Esophagus (tissue), 2 donors: Measurements from ENCODE around the gene AOPEP. TPM values are rescaled to one million over a fixed set of nuclear protein-coding genes. Genes with fewer than 3 reads are reported as not detected.

Experiments used
- H3K27ac ChIP-seq, 2 donors: one replicate each; pipeline ENCODE4 v1.5.1; 2013; ENCODE audit warnings: low read depth in 2 of 2, mild to moderate bottlenecking in 2 of 2, inconsistent platforms in 1 of 2, low read length in 1 of 2, moderate library complexity in 1 of 2
- H3K27me3 ChIP-seq, 2 donors: one replicate each; pipeline ENCODE4 v1.6.1; 2013; ENCODE audit warnings: low read length in 2 of 2, control low read depth in 1 of 2, mild to moderate bottlenecking in 1 of 2; ENCODE audit not compliant: insufficient read depth in 2 of 2, control insufficient read depth in 1 of 2
- H3K36me3 ChIP-seq, 2 donors: one replicate each; pipeline ENCODE4 v1.6.1; 2013; ENCODE audit warnings: low read length in 1 of 2; ENCODE audit not compliant: control insufficient read depth in 2 of 2, insufficient read depth in 2 of 2
- H3K4me1 ChIP-seq, 2 donors: one replicate each; pipeline ENCODE4 v1.6.1; 2013; ENCODE audit warnings: low read length in 1 of 2; ENCODE audit not compliant: control insufficient read depth in 2 of 2, insufficient read depth in 2 of 2
- H3K4me3 ChIP-seq, 2 donors: one replicate each; pipeline ENCODE4 v1.5.1; 2013; ENCODE audit warnings: low read length in 2 of 2, mild to moderate bottlenecking in 2 of 2, low read depth in 1 of 2, moderate library complexity in 1 of 2
- H3K9me3 ChIP-seq, 2 donors: one replicate each; pipeline ENCODE4 v1.6.1; 2013; ENCODE audit warnings: mild to moderate bottlenecking in 2 of 2, low read depth in 1 of 2, low read length in 1 of 2, moderate library complexity in 1 of 2; ENCODE audit not compliant: control insufficient read depth in 2 of 2, insufficient read depth in 1 of 2
- WGBS, 2 donors: extraction: QIAGEN DNeasy Blood & Tissue Kit; methylation state at CpG; one replicate each; pipeline ENCODE4 v1.1.7; 2013; 5-methylcytosine and 5-hydroxymethylcytosine counted together
- polyA plus RNA-seq, 2 donors: library from polyadenylated mRNA; stranded (reverse); fragments of 200-250 nt; gene quantifications; one replicate each; pipeline ENCODE4 v1.2.3, GENCODE V29; 2013
- donor health status: healthy with polysubstance abuse.
- donor health status: Bipolar disorder and iron deficiency.

AOPEP gene
- polyA plus RNA-seq, 2 donors = 99.6 to 111 TPM

DNA sequence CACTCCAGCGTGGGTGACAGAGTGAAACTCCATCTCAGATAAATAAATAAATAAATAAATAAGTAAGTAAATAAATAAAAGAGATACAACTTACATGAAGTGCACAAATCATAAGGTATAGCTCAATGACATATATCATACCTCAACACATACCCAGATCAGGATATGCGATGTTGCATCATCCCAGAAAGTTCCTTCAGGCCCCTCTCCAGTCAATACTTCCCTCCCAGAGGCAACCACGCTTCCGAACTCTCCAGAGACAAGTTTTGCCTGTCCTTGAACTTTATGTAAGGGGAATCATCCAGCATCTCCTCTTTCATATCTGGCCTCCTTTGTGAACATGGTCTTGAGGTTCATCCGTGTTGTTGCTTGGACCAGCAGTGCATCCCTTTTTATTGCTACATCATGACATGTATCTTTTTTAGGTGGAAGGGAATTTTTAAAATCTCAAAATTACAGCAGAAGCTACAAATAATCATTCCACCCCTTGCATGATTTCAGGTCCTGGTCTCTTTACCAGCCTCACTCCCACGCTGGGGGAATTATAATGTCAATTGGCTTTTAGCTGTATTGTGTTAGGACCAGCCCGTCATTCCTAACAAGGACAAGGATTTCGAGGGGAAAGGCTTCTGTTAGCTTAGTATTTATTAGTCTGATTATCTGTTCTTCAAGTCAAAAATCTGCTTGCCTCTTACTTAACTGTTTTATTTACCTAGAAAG lies 32.9 kb upstream of the AOPEP start:
- H3K9me3 ChIP-seq = no peaks in the 10 kb centered on the region
- 75 to 82% methylated on average over 8 of the region's 8 CpGs for WGBS, 2 donors
- H3K4me1 ChIP-seq = no peaks in the 10 kb centered on the region
- H3K36me3 ChIP-seq = no peaks in the 10 kb centered on the region
- H3K4me3 ChIP-seq = no peak overlapping the region
- H3K27me3 ChIP-seq = no peaks in the 10 kb centered on the region
- H3K27ac ChIP-seq = no peak overlapping the region

DNA sequence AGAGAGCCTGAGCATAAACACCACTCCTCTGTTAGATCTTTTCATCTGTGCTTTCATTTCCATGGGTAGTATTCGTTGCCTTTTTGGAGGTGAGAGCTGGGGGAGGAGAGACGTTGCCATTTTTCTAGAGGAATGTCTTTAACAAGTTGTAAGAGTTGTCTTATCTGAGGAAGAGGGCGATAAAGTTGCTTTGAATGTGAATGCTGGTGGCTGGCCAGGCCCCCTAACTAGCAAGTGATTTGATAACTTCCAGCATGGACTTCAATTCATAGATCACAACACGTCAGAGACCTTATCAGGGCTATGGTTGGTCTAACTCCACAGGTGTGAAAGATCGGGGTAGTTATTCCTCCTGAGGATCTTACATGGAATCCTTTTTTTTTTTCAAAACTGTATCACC lies 30.0 kb upstream of the AOPEP start:
- 84 to 90% methylated on average over 5 of the region's 5 CpGs for WGBS, 2 donors
- Histone ChIP-seq H3K36me3 (no peaks in the 10 kb centered on the region), H3K27ac (no peak overlapping the region), H3K27me3 (no peaks in the 10 kb centered on the region), H3K9me3 (no peaks in the 10 kb centered on the region), H3K4me1 (no peaks in the 10 kb centered on the region), H3K4me3 (no peak overlapping the region)

DNA sequence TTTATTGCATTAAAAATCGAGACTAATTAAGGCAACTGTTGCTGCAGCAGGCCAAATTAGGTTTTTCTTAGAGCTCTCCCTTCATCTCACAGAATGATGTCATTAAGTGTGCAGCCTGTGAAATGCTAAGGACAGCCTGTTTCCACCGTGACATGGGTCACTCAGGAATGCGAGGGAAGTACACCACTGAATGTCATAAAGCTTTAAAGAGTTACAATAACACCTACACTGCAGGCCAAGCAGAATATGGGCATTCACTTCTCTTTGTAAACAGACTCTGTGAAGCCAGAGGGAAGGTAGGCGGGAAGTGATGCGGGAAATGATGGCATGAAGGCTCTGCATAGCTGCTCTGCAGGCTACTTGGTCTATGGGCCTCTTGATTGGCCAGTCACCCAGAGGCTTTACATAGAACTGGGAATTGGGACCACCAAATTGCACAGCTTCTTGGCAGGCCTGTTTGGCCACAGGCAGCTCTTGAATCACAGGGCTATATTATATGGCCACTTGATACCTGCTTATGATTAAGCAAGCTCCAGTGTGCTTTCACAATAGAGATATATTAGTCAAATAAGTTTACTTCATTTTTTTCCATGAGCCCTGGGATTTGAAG lies 28.4 kb upstream of the AOPEP start:
- WGBS, 2 donors = 75 to 79% methylated on average over 5 of the region's 5 CpGs
- Histone ChIP-seq H3K36me3 (no peaks in the 10 kb centered on the region), H3K4me3 (no peak overlapping the region), H3K27me3 (no peaks in the 10 kb centered on the region), H3K4me1 (no peaks in the 10 kb centered on the region), H3K27ac (no peak overlapping the region), H3K9me3 (no peaks in the 10 kb centered on the region)

DNA sequence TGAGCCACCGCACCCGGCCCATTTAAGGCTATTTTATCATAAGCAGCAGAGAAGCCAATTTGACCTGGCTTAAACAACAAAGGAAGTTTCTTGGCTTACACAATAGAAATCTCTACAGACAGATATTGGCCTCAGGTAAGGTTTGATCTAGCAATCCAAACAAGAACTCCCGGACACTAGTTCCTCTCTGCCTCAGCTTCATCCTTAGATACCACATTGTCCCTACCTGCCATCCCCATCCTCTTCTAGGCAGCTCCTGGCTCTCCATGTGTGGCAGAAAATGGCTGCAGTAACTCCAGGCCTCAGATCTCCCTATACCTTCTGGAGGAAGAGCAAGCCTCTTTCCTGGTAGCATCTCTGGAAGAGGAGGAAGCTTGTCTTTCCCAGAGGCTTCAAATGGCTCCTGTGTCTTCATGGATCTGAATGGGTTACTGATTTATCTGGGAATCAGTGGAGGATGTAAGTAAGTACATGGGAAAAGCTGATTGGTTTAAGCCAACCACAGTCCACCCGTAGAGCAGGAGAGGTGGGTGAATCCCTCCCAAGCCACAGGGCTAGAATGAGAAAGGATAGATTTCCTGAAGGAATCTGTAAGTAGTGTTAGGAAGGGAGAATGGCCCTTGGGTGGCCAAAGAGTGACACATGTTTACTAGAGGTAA lies 26.7 kb upstream of the AOPEP start:
- 84 to 86% methylated on average over 4 of the region's 4 CpGs for WGBS, 2 donors
- Histone ChIP-seq H3K27ac (no peak overlapping the region), H3K9me3 (no peaks in the 10 kb centered on the region), H3K4me1 (no peaks in the 10 kb centered on the region), H3K27me3 (no peaks in the 10 kb centered on the region), H3K36me3 (no peaks in the 10 kb centered on the region), H3K4me3 (no peak overlapping the region)

DNA sequence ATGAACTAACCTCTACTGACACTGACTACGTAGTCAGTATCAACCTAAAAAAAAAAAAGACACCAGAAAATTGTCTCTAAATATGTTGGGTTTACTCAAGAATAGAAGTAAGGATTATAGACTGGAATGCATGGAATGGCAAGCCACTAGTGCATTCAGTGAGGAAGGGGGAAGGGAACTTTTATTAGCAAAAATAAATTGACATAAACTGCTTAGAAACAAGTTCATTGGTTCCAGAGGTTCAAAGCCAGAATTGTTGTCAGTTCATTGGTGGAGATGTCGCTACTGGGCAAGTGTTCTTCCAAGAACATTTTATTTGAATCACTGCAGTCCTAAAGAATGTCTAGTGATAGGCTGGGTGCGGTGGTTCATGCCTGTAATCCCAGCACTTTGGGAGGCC lies 26.1 kb upstream of the AOPEP start:
- Histone ChIP-seq H3K9me3 (no peaks in the 10 kb centered on the region), H3K27ac (no peak overlapping the region), H3K4me1 (no peaks in the 10 kb centered on the region), H3K36me3 (no peaks in the 10 kb centered on the region), H3K27me3 (no peaks in the 10 kb centered on the region), H3K4me3 (no peak overlapping the region)
- 84 to 93% methylated on average over 3 of the region's 3 CpGs for WGBS, 2 donors

DNA sequence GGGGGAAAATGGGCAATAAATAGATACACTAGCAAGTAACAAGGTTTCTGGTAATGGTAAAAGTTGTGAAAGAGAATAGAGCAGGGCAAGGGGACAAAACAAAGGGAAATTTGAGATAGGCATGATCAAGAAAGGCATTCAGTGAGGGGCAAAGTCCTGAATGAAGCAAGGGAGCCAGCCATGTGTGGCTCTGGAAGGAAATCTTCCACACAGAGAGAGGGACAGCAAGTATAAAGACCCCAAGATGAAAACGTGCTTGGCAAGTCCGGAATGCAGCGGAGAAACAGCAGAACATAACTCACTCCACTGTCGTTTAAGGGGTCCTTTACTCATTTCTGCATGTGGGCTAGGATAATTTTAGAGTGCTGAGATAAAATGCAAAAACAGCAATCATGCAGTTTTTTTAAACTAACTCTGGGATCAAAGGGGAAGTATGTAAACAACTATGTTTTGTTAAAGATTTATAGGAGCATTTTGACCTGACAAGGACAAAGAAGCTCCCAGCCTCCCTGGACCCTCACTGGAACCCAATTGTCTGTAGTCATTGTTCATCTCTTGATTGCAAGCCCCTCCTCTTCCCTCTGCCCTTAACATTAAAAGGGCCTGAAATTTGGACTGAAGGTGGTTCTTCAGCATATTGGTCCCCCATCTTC lies 22.9 kb upstream of the AOPEP start:
- no peaks in the 10 kb centered on the region for H3K4me1 ChIP-seq
- no peak overlapping the region for H3K4me3 ChIP-seq
- no peaks in the 10 kb centered on the region for H3K27me3 ChIP-seq
- H3K9me3 ChIP-seq = no peaks in the 10 kb centered on the region
- H3K27ac ChIP-seq = no peak overlapping the region
- H3K36me3 ChIP-seq = no peaks in the 10 kb centered on the region
- 56 to 63% methylated on average over 4 of the region's 4 CpGs for WGBS, 2 donors

DNA sequence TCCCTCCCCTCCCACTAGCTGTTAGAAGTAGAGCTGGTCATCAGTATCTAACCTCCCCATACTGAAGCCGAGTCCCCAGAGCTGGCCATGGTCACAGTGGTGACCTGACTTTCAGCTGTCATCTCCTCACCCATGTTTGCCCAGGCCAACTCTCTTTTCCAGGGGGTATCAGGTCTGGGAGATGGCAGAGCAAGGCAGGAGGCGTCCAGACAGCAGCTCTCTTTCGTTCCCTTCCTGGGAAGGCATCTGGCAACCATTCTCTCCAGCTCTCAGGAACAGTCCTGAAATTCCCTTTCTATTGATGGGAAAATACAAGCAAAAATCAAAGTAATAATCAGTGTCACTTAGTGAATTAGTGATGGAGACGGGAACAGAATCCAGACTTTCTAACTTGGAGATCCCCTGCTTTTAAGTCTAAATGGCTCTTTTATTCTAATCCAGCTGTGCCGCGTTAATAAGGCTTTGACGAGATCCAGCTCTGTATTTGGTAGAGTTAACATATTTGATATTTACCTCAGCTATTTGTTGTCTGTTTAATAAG lies 21.3 kb upstream of the AOPEP start:
- no peaks in the 10 kb centered on the region for H3K9me3 ChIP-seq
- H3K27me3 ChIP-seq = no peaks in the 10 kb centered on the region
- no peaks in the 10 kb centered on the region for H3K4me1 ChIP-seq
- no peak overlapping the region for H3K4me3 ChIP-seq
- H3K36me3 ChIP-seq = no peaks in the 10 kb centered on the region
- no peak overlapping the region for H3K27ac ChIP-seq
- 64 to 74% methylated on average over 7 of the region's 7 CpGs for WGBS, 2 donors

DNA sequence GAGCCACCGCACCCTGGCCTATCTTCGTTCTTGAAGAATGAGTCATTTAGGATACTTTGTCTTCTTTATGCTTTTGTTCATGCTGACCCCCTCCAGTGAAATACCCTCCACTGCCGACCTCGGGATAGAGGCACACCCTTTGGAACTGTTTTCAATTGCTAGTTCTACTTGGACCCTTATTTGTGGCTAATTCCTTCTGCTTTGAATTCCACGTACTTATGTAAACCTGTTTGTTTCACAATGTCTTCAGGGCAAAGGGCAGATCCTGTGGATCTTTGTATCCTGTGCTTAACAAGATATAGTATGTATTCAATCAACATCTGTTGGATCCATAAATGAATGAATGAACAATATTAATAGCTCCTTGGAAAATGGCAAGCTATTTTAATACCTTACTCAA lies 19.6 kb upstream of the AOPEP start:
- Histone ChIP-seq H3K36me3 (no peaks in the 10 kb centered on the region), H3K27ac (no peak overlapping the region), H3K4me1 (no peaks in the 10 kb centered on the region), H3K9me3 (no peaks in the 10 kb centered on the region), H3K4me3 (no peak overlapping the region), H3K27me3 (no peaks in the 10 kb centered on the region)
- 67 to 76% methylated on average over 5 of the region's 5 CpGs for WGBS, 2 donors

DNA sequence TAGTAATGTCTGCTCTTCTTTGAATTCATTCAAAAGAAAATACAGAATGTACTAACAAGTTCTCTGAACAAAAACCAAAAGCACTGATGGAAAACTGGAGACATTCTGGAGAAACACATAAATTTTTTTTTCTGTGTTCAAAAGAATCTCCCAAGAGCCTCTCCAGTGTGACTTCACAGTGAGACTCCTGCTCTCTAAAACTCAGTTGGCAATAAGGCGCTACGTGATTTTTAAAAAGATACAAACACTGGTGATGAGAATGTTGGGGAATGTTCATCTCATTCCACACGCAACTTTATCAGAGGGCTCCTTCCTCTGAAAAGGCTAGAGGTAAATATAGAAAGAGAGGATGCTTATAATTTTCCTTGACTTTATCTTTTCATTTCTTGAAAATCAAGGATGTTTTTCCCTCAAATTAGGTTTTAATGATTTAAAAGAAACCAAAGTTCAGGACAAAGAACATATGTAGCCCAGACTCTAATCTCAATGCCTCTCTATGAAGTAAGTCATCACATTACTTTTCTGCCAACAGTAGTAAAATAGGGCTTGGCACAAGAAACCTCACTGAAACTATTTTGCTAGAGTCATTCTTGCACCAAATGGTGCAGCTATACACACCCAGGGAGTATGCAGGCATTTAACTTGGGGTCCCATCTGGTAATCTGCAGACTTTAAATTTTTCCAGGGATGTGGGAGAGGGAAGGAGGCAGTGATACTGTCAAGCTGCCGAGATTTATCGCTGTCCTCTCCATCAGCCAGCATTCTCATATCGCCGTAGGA lies 12.9 kb upstream of the AOPEP start:
- WGBS, 2 donors = 90 to 91% methylated on average over 7 of the region's 7 CpGs
- Histone ChIP-seq H3K36me3 (no peaks in the 10 kb centered on the region), H3K9me3 (no peaks in the 10 kb centered on the region), H3K27ac (no peak overlapping the region), H3K27me3 (no peaks in the 10 kb centered on the region), H3K4me3 (no peak overlapping the region), H3K4me1 (no peaks in the 10 kb centered on the region)
